IPS-20b (cell line): Measurements from ENCODE around the gene GOLGA3.

Experiments used
- H3K27ac ChIP-seq: one replicate; pipeline ENCODE4 v1.5.1; 2013; ENCODE audit warnings: low read length
- H3K27me3 ChIP-seq: 2 replicates; pipeline ENCODE4 v1.6.1; 2013; ENCODE audit warnings: mild to moderate bottlenecking, low read length, inconsistent platforms; ENCODE audit not compliant: insufficient read depth
- H3K36me3 ChIP-seq: 2 replicates; pipeline ENCODE4 v1.6.1; 2013; ENCODE audit warnings: low read depth, mild to moderate bottlenecking, inconsistent platforms, low read length, moderate library complexity; ENCODE audit not compliant: insufficient read depth
- H3K4me1 ChIP-seq: 2 replicates; pipeline ENCODE4 v1.6.1; 2013; ENCODE audit warnings: mild to moderate bottlenecking, control low read depth, inconsistent platforms, low read length, moderate library complexity; ENCODE audit not compliant: insufficient read depth
- H3K4me3 ChIP-seq: 2 replicates; pipeline ENCODE4 v1.5.1; 2013; ENCODE audit warnings: mild to moderate bottlenecking, low read length, inconsistent platforms
- H3K9ac ChIP-seq: 2 replicates; pipeline ENCODE4 v1.6.1; 2013; ENCODE audit warnings: low read depth, mild to moderate bottlenecking, inconsistent platforms, low read length, moderate library complexity
- H3K9me3 ChIP-seq: 2 replicates; pipeline ENCODE4 v1.6.1; 2013; ENCODE audit warnings: mild to moderate bottlenecking, low read depth, low read length, inconsistent platforms; ENCODE audit not compliant: insufficient read depth

Gene GOLGA3

DNA sequence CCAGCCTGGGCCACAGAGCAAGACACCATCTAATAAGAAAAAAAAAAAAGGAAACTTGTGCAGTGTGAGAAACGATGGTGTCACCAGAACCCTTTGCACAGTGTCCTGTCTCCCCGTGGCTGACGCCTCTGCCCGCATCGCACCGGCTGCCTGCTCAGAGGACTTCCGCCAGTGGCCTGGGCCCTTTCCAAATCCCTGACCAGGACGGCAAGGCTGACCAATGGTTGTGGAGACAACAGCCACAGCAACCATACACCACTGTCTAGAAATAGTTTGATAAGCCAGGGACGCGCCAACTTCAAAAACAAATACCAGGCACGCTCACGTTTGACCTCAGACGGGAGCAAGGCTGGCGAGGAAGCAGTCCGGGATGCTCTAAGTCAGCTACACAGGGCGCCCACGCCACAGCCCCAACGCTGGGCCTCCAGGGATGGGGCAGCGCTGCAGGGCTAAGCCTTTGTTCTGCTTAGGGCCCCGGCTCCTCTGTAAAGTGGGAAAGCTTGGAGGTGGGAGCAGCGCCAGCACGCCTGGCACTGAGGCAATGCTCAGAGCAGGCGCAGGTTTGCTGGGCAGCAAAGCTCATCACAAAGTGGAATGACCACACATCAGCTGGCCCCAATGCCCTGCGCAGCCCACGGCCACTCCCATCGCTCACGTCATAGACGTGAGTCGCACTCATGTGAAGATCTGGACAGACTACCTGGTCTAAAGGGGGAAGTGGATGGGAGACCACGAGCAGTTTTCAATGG lies 105.5 kb downstream of the GOLGA3 start:
- no peak overlapping the region for H3K4me3 ChIP-seq
- H3K4me1 ChIP-seq: no peaks in the 10 kb centered on the region
- H3K27ac ChIP-seq: no peak overlapping the region
- H3K36me3 ChIP-seq: peaks cover 93% of the 10 kb centered on the region
- no peak overlapping the region for H3K9ac ChIP-seq
- no peaks in the 10 kb centered on the region for H3K27me3 ChIP-seq
- no peaks in the 10 kb centered on the region for H3K9me3 ChIP-seq

DNA sequence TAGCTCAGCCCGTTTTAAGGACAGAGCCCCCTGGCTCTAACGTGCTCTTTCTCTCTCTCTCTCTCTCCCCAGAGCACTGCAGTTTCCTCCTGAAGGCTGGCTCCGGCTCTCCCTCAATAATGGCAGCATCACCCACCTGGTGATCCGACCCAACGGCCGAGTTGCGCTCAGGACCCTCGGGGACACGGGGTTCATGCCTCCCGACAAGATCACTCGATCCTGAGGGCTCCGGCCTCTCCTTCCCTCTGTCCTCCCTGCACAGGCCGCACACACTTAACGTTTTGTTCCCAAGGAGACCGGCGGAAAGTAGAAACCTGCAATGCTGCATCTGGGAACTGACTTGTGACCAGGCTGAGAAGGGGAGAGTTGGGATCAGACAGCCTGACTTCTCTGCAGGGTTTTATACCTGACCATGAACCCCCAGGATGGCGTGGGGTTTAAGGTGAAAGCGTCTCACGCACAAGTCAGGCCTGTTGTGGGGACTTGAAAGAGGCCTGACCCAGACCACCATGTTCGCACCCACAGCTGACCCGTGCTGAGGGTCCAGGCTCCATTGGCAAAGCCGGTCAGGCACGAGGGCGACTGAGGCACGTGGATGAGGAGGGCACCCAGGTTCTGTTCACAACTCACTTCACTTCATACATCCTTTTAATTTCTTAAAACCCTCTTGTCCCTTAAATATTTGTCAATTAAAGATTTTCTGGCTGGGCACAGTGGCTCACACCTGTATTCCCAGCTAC lies 107.9 kb downstream of the GOLGA3 start:
- Histone ChIP-seq H3K9ac (no peak overlapping the region), H3K4me1 (no peaks in the 10 kb centered on the region), H3K27ac (no peak overlapping the region), H3K36me3 (peaks cover 87% of the 10 kb centered on the region), H3K9me3 (no peaks in the 10 kb centered on the region), H3K4me3 (no peak overlapping the region), H3K27me3 (no peaks in the 10 kb centered on the region)

- no peak overlapping the region for H3K4me3 ChIP-seq
- H3K27ac ChIP-seq: no peak overlapping the region
- H3K9ac ChIP-seq: no peak overlapping the region
- no peaks in the 10 kb centered on the region for H3K27me3 ChIP-seq
- H3K4me1 ChIP-seq: no peaks in the 10 kb centered on the region
- peaks cover 84% of the 10 kb centered on the region for H3K36me3 ChIP-seq
- H3K9me3 ChIP-seq: no peaks in the 10 kb centered on the region
Observed at GRCh38 chr12:132719954-132720324, 108.7 kb downstream of the GOLGA3 start.

DNA sequence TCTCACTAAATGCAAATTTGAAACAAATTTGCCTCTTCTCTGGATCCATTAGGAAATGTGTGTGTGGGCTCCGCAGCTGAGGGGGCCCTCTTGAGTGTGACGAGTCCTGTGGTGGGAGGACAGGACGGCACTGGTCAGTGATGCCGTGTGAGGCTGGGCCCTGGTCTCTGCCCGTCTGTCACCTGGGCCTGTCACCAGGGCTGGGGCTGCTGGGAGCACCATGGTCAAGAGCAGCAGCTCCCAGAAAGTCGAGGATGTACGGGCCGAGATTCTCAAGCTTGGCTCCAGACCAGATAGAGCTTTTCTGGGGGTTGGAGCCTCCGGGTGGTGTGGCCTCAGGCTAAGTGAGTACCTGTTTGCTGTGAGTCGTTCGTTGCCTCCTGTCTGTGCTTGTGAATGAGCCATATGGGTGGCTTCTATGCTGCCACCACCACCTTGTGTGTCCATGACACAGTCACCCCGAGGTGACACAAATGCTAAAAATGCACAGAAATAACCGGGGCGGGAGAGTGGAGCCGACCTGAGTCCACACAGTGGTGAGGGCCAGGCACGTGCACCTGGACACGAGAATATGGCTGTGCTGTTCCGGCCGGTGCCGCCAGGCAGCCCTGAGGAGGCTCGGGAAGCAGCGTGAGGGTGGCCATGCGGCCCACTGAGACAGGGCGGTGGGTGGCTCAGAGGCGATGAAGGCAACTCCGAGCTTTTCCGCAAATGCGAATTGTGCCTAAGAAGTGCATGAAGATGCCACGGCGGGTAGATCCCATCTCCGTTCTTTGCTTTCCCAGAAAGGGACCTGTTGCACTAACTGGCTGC lies 109.3 kb downstream of the GOLGA3 start:
- Histone ChIP-seq H3K36me3 (peaks cover 84% of the 10 kb centered on the region), H3K9me3 (no peaks in the 10 kb centered on the region), H3K4me3 (no peak overlapping the region), H3K27ac (no peak overlapping the region), H3K9ac (no peak overlapping the region), H3K4me1 (no peaks in the 10 kb centered on the region), H3K27me3 (no peaks in the 10 kb centered on the region)
